Left cardiac atrium (tissue), 4 donors: ENCODE results near the gene PHLDA2. TPM values are rescaled to one million over a fixed set of nuclear protein-coding genes. Genes with fewer than 3 reads are reported as not detected.

Source experiments
- ATAC-seq, 2 donors: fragments of 200-7000 bp; cut with Tn5 transposase; one replicate each; pipeline ENCODE4 v1.9.1; 2020; ENCODE audit warnings: mild to moderate bottlenecking in 2 of 2, moderate library complexity in 2 of 2
- DNase-seq: peaks from one replicate; pipeline ENCODE4 v3.0.0-alpha.2; 2020
- intact Hi-C, 2 donors: fragments of 100-400 bp; cut with DNase I; formaldehyde crosslinking; loops; one replicate each; pipeline versions ENCODE4 v1.14.1 to v1.15.1; 2022 to 2023
- long read RNA-seq: library from polyadenylated mRNA; unstranded; transcript quantifications from one replicate; pipeline ENCODE4 v2.0.0, GENCODE V29; 2021
- total RNA-seq, 2 donors: library from RNA; stranded (reverse); fragmentation: NEBNext Ultra II Directional; extraction: Animal tissue kit (Norgen Biotek cat#: 25700); gene quantifications; one replicate each; pipeline ENCODE4 v1.2.1, GENCODE V29; 2021
- donor health status: DM: no; HTN: yes; CAD: no.
- donor health status: DM: no; HTN: yes; CAD: no; lungs with severe emphysema.
- donor health status: DM: yes; HTN: yes; CAD: no.
- donor health status: Dilated cardiomyopathy.

Gene PHLDA2, protein sequence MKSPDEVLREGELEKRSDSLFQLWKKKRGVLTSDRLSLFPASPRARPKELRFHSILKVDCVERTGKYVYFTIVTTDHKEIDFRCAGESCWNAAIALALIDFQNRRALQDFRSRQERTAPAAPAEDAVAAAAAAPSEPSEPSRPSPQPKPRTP
- total RNA-seq: 1 to 10 TPM; 2.2 to 3.4 TPM
- long read RNA-seq: 0 reads

DNA sequence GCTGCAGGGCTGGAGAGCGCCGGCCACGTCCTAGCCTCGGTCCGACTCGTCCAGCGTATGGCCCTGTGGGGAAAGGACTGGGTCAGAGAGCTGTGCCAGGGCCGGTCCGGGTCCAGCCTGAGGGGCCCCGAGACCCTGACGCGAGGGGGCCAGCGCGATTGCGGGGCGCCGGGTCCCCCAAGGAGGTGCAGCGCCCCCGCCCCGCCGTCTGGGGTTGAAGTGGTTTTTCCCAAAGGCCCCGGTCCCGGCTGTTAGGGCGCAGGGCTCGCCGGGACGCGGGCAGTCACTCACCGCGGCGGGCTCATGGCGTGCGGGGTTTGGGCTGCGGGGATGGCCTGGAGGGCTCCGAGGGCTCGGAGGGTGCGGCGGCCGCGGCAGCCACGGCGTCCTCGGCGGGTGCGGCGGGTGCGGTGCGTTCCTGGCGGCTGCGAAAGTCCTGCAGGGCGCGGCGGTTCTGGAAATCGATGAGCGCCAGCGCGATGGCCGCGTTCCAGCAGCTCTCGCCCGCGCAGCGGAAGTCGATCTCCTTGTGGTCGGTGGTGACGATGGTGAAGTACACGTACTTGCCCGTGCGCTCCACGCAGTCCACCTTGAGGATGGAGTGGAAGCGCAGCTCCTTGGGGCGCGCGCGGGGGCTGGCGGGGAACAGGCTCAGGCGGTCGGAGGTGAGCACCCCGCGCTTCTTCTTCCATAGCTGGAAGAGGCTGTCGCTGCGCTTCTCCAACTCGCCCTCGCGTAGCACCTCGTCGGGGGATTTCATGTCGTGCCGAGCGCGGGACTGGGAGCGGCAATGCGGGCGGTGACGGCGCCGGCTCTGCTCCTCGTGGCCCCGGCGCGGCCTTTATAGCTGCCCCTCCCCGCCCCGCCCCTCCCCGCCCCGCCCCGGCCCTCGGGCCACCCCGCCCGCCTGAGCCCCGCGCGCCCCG is at the start of gene PHLDA2:
TSS of gene PHLDA2 (minus strand) at position 816 of the 926 bp plus-strand sequence. CDS start at position 760, 56 bp downstream.
- intact Hi-C loops: no loop called here
- DNase-seq: peak; percentile 73
- ATAC-seq: peak; percentile 11 to 62

DNA sequence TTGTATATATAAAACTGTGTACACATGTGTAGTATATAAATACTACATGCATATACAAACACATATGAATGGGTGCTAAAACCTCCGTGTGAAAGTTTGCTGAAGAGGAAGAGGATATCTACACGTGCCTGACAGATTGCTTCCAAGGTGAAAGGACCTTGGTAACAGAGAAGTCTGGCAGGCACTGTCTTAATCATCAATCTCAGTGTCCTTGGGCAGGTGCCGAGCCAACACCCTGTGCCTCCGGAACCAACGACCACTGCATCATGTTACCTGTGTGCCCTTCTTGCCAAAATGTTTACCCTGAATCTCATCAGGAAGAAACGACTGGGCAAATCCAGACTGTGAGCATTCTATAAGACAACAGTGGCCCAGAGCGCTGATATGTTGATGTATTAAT is 47.9 kb upstream of the PHLDA2 start:
- DNase-seq: no peak
- intact Hi-C loops: no loop called here
- ATAC-seq: no peak

DNA sequence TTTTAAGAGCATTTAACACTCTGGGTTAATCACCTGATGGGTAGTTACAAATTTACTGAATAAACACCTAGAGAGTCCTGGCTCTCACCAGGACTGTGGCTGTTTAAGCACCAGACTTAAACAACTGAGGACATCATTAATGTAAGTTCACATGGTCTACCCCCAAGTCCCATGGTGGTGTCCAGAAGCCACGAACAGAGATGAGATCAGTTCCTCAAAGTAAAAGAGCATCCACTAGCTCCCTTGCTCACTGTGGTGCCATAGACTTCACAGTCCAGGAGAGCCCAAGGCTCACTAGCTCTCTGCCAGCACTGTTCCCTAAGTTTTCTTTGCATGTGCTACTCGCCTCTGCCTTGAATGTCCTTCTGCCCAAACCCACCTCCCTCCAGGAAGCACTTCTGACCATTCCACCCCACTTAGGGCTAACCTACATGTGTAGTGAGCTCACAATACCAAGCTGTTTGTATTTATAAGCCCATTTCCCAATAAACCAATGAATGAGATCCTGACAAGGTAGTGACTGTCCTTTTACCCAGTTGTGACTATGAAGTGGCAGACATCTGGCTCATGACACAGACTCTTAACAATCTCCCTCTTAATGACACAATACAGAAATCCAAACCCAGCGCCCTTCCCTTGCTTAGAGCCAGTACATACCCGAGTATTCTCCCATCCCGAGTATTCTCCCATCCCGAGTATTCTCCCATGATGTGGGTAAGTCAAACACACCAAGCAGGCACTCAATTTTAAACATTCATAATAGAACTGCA is 47.3 kb upstream of the PHLDA2 start:
- DNase-seq (no peak), ATAC-seq (peak in 1 of 2 donors; percentile 29)
- intact Hi-C loops: no loop called here

DNA sequence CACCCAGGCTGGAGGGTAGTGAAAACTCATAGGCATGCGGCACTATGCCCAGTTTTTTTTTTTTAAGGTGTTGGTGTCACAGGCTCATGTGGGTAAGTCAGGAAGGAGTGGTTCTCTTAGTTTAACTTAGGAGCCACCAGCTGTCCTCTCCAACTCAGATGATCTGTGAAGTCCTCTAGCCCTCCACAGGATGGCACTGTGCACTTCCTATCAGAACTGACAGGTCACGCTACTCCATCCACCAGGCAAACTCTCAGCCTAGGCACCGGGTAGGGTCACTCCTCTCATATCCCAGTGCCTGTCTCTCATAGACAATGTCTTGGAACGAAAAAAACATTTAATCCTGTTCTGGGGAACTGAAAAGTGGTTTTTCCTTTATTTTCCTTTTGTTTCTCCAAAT is 46.4 kb upstream of the PHLDA2 start:
- intact Hi-C loops: no loop called here

DNA sequence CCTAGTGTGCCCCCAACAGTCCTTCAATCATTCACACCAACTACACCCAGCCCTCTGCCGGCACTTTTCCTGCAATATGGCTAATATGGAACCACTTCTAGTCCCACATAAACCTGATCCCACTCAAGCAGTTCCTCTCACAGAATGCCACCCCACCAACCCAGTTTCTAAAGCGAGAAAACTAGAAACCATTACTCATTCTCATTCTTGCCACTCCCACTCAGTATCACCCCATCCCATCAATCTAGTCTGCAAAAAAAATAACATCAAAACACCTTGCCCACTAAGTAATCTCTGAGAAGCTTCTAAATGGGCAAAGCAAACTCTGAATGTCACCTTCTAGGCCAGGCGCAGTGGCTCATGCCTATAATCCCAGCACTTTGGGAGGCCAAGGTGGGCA is 45.1 kb upstream of the PHLDA2 start:
- intact Hi-C loops: no loop called here
- DNase-seq (no peak), ATAC-seq (no peak)

More for the DNA sequence above, 46.4 kb upstream of the PHLDA2 start:
- DNase-seq: no peak
- ATAC-seq: peak; percentile 38 to 77

DNA sequence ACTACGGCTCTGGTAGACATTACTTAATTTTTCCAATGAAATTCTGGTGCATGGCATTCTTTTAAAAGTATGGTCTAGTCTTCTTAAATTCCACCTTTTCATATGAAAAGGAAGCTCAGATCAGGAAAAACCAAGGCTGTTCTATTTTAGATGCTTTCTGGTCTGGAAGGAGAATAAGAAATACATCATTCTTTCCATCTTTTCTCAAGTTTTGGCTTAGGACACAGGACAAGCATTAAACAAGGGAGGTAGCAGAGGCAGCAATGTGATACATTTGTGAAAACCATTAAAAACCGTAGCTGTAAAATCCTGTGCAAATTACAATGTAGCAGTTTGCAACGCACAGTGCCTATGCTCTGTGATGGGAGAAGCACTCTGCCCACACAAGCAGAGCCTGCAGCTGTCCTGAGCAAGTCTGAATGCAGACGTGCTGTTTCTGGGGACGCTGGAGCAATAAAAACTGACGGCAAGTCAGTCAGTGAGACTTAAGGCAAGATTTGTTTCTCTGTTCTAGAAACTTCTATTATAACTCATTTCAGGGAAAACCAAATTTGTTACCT is 39.2 kb upstream of the PHLDA2 start:
- intact Hi-C loops: no loop called here
- ATAC-seq (no peak), DNase-seq (no peak)

DNA sequence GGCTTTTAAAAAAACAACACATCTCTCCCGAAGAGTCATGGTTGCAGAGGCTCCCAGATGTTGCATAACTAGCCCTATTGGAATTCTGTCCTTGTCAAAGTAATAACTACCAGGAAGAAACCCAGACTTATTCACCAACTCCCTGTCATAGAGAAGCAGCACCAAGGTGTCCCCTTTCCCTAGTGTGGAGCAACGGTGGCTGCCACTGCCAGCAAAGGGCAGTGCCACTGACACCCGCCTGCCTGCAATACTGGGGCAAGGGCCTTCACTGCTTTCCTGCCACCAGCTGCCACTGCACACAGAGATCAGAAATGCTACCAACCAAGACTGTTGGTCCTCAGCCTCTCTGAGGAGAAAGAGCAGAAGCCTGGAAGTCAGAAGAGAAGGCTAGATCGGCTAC is 35.6 kb upstream of the PHLDA2 start:
- no peak for DNase-seq
- intact Hi-C loops: no loop called here
- peak in 1 of 2 donors; percentile 55 for ATAC-seq

DNA sequence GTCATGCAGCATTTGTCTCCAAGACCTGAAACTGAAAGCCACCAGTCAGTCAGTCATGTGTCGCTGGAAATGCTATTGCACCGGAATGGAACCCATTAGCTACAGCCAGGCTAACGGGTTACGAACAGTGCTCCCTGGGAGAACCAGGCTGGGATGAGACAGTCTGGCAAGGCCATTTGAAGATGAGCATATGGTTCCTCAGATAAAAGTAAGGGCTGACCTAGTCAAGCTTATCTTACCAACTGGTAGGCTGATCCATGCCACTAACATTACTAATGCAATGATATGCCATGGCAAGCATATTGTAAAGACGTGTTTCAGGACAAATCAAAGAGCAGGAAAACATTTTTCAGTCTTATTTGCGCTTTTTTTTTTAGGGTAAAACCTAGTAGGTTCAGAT is 34.5 kb upstream of the PHLDA2 start:
- DNase-seq: no peak
- no peak for ATAC-seq
- intact Hi-C loops: no loop called here

DNA sequence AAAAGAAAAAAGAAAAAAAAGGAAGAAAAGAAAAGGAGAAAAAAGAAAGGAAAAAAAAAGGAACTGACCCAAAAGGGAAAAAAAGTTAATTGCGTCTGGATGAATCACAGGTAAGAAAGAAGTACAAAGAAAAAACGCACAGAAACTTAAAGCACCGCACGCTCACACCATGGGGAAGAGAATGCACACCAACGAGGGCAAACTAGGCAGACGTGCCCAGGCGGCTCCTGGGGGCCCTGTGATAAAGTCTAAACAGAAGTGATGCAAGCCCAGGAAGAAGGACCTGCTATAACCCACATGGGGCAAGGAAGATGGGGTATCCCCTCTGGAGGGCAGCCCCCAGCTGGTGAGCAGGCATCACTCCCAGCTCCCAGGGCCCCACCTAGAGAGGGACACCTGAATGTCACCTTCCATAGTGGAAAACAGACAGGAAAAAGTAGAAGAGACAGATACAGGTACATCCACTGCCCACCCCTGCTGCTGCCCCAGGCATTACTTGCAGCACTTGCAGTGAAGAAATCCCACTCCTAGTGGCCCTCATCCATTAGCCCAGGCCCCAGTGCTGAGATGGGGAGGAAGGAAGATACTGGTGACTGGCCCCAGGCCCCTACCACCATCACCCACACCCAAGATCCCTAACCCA is 34.0 kb upstream of the PHLDA2 start:
- DNase-seq (no peak), ATAC-seq (no peak)
- intact Hi-C loops: no loop called here

DNA sequence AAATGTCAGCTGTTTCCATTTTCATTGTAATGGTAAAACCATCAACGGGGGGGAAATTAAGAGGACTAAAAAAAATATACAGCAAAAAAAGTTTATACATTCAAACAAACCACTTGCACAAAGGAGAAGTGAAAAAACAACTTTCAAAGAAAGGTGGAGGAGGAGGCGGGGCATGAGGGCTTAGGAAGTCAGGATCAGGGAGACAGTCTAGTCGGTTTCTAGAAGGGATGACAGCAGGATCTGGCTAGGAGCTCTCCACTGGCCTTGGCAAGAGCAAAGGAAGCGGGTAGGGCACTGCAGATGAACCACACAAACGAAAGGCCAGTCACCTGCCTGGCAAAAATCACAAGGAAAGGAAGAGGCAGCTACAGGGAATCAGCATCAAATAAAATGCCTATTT is 31.9 kb upstream of the PHLDA2 start:
- ATAC-seq: no peak
- no peak for DNase-seq

DNA sequence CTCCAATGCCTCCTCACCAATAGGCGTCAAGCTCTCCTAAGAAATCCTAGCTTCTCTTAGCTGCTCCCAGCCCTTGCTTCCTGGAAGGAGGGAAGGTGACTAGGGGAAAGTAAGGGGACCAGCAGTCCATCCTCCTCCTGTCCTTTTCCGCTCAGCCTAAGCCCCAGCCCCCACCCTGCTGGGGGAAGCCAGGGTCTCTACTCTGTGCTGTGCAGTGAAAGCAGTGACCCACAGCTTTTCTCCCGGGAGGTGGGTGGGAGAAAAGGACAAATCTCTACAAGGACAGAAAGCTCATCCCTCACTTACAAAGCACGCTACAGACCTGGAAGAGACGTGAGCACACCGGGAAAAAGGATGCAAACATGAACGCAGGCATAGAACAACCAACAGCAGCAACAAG is 30.9 kb upstream of the PHLDA2 start:
- peak in 1 of 2 donors; percentile 40 for ATAC-seq

More for the DNA sequence above, 31.9 kb upstream of the PHLDA2 start:
- intact Hi-C loops: no loop called here

DNA sequence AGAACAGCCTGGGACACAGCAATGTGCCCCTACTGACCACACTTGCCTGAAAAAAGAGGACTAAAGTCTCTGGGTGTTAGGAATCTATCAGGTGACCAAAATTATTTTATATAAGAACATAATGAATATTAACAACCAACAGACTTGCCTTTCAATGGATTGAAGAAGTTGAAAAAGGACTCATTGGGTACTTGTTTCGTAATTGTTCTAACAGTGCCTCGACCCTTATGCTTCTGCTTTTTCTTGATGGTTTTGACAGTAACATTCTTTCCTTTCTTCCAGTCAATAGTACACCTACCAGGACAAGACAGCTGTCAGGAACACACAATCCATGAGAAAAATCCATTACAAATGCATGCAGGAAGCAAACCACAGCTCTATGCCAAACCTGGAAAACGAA is 29.0 kb upstream of the PHLDA2 start:
- ATAC-seq (no peak), DNase-seq (no peak)
- intact Hi-C loops: no loop called here

More for the DNA sequence above, 30.9 kb upstream of the PHLDA2 start:
- DNase-seq: no peak
- intact Hi-C loops: no loop called here

DNA sequence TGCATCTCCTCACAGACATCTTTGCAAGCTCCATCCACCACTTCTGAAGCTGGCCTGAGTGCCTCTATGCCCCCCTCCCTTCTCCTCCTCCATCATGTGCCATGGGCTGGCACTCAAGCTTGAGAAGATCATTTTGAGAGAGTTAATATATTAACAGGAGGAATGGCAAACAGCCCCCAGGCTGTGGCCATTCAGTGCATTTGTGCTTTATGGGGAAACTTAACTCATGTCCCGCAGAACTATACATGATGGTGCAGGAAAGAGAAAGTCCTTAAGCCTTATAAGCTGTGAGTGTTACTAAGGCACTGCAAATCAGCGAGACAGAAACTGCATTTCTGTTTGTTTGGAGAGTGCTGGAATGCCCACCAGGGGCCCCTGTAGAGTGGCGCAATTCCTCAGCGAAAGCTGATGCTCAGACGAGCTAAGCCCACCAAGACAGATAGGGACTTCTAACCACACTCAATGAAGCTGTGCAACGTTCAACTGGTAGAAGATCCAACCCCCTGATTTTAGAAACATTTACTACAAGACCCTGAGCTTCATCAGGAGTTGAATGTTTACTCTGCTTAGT is 26.8 kb upstream of the PHLDA2 start:
- ATAC-seq (no peak), DNase-seq (no peak)
- intact Hi-C loops: no loop called here

DNA sequence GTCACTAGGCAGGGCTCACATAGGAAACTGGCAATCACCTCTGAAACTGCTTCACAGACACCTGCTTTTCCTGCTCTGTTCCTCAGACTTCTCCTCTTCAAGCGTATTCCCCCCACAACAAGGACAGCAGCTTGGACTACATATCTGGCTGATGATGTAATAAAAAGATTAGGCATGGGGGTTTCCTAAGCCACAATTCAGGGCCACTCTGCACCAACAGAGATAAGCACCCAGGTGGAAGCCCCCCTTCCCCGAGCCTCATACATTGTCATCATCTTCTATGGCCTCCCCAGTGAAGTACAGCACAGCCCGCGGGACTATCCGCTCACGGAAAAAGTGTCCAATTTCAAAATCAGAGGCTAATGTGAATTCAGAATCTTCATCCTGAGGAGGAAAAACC is 25.0 kb upstream of the PHLDA2 start:
- no peak for DNase-seq
- intact Hi-C loops: no loop called here
- no peak for ATAC-seq

DNA sequence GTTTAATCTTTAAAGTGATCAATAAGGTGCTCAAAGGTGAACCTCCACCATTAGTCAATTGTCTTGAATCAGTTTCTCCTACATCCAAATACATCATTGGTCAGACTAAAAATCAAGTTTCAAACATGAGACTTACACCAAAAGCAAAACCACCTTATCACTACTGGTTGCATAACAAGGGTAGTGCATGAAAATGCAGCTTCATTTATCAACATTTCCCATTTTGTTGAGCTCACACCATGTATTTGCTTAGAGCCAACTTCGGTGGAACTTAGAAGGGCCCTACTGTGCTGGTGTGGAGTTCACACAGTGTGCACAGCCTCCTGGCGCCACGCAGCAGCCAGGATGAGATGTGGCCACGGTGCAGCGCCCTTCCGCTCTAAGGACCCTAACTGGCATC is 23.1 kb upstream of the PHLDA2 start:
- DNase-seq (no peak), ATAC-seq (no peak)
- intact Hi-C loops: no loop called here

DNA sequence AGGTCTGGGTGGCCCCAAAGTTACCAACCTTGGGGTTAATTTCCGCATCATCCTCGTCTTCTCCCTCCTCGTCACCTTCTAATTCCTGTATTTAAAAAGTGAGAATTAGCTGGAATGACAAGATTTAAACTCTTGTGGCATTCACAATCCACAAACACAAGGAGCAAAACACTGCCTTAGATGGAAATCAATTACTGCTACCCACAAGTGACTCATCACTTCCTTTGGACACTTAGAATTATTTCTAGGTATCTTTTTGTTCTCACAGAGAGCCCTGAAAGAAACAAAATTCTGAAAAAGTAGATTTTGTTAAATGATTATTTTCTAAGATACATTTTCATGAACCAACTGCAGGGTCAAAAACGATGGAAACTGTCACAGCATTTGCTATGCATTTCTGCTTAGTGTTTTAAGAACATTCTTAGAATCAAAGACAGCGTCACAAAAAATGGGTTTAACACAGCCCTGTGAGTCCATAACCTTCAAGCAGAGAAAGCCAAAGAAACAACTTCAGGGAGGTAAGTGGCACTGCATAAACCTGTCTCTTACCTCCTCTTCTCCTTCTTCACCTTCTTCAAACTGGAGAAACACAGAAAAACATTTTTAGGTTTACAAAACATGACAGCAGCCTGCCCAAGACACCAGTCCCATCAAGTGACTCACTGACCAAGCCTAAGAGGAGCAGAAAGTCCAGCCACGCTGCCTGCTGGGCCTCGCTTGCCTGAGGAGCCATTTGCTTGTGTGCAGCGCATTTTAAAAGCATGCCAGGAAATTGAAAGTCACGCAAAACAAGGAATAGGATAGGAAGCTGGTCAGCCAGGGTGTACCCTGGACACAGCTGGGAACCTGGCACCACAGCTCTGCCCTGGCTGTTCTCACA is 22.3 kb upstream of the PHLDA2 start:
- intact Hi-C loops: no loop called here
- DNase-seq (no peak), ATAC-seq (no peak)

DNA sequence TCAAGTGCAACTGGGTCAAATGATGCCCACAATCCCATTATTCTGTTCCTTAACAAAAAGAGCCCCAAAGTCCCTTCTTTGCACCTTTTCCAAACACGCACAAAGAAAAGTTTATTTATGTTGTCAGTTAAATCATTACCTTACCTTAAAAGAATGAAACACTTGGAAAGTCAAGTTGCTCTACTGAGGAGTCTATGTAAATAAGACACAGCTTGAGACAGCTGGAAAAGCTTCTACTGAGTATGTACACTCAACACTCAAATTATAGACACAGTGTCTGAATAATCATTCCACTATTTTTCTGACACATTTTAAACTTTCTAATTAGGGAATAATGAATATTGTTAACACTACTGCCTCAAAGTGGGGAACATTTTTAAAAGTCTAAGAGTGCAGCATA is 21.6 kb upstream of the PHLDA2 start:
- intact Hi-C loops: no loop called here
- no peak for DNase-seq
- ATAC-seq: no peak

DNA sequence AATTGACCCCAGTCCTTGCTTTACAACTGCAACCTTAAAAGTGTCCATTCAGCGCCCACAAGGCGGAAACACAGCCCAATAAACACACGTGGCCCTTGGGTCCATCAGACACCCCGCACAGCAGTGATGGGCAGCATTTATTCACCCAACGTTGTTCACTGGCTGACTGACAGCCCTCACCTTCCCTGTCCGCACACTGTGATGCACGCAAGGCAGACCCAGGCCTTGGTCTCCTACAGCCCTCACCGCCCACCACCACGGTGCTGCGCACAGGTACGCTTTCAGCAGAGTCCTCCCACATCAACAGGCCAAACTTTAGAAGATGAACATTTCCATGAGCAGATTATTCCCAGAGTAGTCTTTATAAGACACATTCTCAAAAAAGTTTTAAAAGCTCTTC is 20.7 kb upstream of the PHLDA2 start:
- intact Hi-C loops: no loop called here
- ATAC-seq (no peak), DNase-seq (no peak)
